HS-27A (cell line): ENCODE data around the gene TBCEL.
"Not testable (repeated sequence)": the region's sequence is repeated elsewhere in the genome, so short reads cannot be mapped to it uniquely, and the experiment has no call there.

Source experiments
- DNase-seq: peaks from one replicate; pipeline ENCODE4 v3.0.0-alpha.2; 2012; ENCODE audit warnings: low read depth, missing footprints

TBCEL gene

DNA sequence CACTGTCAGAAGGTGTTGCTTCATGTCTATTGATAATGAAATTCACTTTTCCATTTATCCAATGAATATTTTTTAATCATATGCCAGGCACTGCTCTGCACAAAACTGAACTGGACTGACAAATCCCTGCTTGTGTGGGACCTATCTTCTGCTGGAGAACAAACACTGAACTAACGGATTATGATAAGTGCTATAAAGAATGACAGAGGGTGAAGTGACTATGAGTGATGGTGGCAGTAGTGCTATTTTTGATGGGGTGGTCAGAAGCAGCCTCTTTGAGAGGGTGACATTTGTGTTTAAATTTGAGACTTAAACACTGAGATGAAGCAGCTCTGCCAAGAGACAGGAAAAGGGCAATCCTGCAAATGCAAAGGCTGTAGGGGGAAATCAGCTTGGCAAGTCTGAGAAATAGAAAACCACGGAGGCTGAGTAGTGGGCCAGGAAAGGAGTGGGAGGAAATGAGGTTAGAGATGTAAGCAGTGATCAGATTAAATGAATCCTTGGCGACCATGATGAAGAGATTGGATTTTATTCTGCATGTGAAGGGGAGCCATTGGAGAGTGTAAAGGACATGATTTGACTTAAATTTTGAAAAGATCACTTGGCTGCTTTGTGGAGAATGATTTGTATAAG is 6.0 kb downstream of the TBCEL start:
- no peak for DNase-seq

DNA sequence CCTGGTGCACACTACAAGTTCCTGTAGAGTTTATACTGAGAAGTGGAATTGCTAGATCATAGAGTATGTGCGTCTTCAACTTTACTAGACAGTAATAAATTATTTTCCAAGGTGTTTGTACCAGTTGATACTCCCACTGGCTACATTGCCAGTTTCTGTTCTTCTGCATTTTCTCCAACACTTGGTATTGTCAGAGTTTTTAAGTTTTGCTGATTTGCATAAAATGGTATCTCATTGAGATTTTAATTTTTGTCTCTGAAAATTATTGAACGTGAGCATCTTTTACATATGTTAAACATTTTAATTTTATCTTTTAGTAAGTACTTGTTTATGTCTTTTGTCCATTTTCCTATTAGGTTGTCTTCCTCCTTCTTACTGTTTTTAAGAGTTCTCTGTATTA is 7.3 kb downstream of the TBCEL start:
- DNase-seq, result no peak

- DNase-seq, result not testable (repeated sequence)
Measured at GRCh38 chr11:121031648-121032047, 7.7 kb downstream of the TBCEL start.

GRCh38 chr11:121032546-121032945 is 8.6 kb downstream of the TBCEL start:
- DNase-seq, result no peak

- DNase-seq, result no peak
Measured at GRCh38 chr11:121033635-121034034, 9.7 kb downstream of the TBCEL start.

DNA sequence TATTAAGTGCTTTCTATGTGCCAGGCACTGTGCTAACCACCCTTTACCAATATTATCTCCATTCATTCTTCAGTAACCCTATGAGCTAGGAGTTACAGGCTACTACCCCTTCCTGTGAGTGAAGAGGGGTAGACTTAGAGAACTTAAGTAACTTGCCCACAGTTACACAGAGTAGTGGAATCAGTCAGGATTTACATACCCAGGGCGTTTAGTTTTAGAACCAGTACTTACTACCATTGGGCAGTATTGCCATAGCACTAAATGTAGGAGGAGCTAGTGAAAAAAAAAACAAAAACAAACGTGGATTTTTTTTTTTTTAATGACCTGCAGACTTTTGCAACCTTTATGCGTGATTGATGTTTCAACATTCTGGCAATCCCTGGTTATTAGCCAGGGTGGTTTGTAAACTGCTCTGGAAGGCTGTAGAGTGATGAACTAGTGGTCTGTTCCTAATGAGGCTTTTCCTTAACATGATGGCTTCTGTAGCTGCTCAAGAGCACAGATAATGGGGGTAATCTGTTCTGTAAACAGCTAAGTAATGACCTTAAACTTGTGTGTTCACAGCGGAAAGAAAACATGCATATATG is 11.4 kb downstream of the TBCEL start:
- no peak for DNase-seq

DNA sequence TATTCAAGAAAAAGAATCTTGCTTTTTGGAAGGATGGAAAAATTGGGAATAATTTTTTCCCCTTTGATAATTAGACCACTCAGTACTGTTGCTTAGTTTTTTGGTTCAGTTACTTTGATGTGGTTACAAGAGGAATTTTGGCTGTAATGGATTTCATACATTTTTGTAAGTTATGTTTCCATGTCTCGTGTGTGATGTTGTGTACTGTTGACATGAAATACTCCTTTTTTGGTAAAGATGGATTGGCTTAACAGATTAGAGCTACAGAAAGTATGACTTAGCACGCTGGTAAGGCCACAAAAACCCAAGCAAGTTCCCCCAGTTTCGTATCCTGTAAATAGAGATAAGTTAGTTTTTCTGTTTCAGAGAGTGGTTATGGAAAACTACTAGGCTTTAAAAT is 11.9 kb downstream of the TBCEL start:
- no peak for DNase-seq

DNA sequence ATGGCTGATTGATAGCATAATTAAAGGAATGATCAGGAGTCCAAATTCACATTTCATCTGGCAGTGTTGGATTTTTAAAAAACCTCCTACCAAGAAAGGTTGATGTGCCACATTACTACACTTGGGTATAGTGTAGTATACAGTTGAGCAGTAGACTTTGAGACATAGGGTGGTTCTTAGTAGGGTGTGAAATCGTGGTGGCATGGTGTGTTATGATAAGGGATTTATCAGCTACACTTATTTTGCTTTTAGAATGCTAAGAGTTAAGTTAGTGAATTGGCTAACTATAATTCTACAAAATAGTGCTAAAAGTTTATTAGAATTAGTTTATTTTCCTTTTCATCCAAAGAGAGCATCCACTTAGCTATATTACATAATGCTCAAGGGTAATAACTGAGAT is 13.1 kb downstream of the TBCEL start:
- no peak for DNase-seq

DNA sequence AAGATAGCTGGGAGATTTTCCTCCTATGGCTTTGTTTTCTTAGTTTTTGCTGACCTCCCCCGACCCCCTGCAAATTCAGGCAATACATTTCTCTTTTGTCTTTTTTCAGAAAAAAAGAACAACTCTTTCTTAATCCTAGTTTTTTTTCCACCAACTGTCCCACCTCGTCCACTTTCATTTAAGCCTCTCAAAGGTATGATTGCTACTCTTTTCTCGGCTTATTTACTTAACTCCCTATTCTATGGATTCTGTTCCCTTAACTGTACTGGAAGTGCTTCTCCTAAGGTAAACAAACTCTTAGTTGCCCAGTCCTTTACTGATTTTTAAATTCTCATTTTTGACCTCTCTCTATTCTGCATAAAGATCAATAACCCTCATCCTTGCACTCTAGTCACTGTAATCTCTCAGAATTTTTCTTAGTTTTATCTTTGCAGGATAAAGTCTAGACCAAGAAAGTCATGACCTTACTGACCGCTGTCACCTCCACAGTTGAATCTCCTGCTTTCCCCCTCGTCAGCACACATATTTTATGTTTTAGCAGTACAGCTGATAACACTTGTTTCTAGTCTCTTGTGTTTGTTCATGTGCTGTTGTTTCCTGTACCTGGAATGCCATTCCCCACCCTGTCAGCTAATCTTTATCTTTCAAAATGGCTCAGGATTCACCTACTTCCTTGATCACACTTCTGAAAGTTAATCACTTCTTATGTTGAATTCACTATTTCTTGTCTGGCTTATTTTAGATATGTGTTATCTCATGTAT is 14.9 kb downstream of the TBCEL start:
- no peak for DNase-seq

DNA sequence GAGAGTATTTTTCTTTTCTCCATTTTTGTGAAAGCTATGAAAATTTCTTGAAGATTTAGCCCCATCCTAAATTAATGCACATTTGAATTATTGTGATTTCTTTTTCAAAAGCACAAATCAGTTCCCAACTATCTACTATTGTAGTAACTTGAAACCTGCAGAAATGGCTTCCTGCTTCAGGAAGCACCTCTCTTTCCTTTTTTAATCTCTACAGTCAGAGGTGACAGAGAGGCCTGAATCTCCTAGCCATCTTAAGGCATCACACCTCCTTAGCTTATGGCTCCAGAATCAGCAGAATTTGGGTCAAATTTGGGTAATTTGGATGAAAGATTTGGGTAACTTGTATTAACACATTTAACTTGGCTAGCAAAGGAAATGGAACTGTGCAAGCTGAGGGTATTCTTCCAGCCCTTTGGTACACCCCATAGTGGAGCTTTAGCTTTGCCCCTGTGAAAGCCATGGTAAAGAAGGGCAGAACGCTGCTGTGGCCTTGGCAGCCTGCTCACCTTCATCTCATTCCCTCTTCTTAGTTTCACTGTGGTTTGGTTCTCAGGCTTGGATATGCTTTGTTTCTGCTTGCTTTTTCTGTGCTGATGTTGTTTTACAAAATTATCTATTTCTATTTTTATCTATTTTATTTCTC is 16.2 kb downstream of the TBCEL start:
- no peak for DNase-seq

DNA sequence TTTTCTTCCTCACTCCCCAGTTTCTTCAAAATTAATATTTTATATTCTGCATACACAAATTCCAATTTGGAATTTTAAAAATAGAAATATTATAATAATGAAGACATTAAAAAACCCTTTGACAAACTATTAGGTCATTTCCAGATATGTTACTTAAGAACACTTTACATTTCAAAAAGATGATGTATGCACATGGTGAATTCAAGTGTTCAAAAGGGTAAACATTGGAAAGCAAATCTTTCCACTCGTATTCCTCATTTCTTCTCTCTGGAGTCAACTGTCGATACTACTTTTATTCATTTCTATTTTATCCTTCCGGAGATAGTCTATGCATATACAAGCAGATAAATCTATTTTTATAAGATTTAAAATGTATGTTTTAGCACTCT is 16.7 kb downstream of the TBCEL start:
- no peak for DNase-seq

GRCh38 chr11:121041072-121041471 is 17.2 kb downstream of the TBCEL start:
- DNase-seq, result no peak

DNA sequence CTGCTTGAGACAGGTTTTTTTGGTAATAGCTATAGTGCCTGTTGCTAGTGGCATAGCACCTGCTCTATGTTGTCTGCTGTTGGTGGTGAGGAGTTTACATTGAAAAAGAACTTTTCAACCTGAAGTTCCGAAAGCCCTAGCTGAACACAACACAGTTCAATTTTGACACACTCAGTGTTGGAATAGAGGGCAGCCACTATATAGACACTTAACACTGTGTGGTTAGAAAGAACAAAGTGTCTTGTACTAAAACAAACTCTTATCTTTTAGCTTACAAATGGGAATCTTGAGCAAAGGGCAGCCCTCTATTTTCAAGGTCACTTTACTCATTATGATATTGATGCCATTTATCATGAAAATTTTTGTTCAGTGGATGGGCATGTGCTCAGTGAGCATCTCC is 18.4 kb downstream of the TBCEL start:
- DNase-seq, result no peak

GRCh38 chr11:121047926-121048325 is 24.0 kb downstream of the TBCEL start:
- no peak for DNase-seq

- no peak for DNase-seq
Measured at GRCh38 chr11:121048464-121049233, 24.7 kb downstream of the TBCEL start.

DNA sequence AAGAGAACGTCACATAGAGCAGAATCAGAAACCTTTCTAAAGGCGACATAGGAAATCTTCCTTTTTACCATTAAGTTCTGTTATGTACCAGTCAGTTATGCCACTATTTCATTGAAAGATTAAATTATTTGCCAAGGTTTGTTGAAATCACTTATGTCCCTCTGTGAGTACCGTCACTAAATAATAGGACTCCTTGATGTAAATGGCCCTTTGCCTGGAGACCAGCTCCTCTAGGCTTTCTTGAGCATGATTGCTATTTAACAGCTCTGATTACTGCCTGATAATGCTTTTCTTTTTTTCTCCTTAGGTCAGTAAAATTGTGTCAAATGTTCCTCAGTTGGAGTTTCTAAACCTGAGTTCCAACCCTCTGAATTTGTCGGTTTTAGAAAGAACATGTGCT is 29.3 kb downstream of the TBCEL start:
- no peak for DNase-seq

DNA sequence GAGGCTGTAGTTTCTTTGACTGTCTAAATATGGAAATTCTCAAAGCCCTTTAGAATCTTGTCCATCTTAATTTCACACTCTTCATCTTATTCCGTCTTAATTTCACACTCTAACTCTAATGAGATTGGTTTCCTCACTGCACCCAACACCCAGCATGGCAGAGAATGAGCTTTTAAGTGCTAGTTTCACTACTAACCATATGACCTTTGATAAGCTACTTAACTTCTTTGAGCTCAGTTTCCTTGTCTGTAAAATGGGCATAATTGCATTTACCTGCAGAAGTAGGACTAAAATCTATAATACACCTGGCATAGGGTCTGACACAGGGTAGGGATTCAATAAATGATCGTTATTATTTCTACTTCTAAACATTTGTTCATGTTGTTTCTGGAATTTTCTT is 30.4 kb downstream of the TBCEL start:
- no peak for DNase-seq

DNA sequence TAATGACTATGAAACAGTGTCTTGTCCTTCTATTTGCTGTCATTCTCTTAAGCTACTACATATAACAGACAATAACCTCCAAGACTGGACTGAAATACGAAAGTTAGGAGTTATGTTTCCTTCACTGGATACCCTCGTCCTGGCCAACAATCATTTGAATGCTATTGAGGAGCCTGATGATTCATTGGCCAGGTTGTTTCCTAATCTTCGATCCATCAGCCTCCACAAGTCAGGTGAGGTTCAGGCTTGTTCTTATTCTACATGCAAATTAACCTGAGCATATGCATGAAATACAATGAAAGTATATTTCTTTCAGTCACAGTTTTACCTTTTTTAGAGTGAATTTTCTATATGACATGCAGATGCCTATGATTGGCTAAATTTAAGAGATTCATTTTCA is 31.2 kb downstream of the TBCEL start:
- no peak for DNase-seq

- no peak for DNase-seq
Measured at GRCh38 chr11:121057922-121058321, 34.0 kb downstream of the TBCEL start.

DNA sequence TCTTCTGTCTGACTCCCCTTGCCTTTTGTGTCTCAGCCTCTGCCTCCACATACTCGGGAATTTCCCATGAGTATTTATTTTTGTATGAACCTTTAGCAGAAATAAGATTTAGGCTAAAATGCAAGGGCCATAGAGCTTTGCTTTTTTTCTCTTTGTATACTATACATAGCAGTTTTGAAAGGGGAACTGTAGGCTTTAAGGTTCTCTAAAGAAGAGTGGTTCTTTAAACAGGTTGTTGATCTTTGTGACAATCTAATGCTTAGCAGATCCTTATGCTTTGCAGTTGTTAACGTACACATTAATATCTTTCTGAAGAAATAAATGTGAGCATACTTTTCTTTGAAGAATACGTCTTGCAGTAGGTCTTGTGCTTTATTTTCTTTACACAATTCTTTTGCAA is 35.0 kb downstream of the TBCEL start:
- no peak for DNase-seq

GRCh38 chr11:121059605-121060004 is 35.7 kb downstream of the TBCEL start:
- no peak for DNase-seq

DNA sequence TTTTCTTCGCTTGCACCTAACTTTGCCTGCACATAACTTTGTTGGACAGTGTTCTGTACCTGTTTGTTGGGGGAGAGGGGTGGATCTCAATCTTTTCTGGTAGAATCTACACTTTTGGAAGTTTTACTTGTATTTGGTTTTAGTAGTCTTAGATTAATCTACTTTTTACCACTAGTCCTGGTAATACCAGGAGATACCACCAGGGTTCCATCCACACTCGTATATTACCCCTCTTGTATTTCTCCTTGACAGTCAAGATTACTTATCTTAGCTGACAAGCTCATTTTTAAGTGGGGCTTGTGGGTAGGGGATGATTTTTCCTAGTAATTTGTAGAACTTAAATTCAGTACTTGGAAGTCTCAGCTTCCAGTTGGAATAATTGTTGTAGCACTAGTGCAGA is 39.8 kb downstream of the TBCEL start:
- no peak for DNase-seq
